Measurements from ENCODE around the gene COPS8. TPM values are rescaled to one million over a fixed set of nuclear protein-coding genes. Genes with fewer than 3 reads are reported as not detected.

Gene COPS8
- total RNA-seq, 1 experiment from 2014 or later = 249 TPM

- BruUV-seq (replicated peaks) = no TSS peak
- intact Hi-C loops (cut with micrococcal nuclease) = no loop called here
- Mint-ChIP-seq H3K27ac (ENCODE audit: low read depth, unreplicated experiment) (no peak overlapping the region), H3K4me1 (ENCODE audit: insufficient read depth, unreplicated experiment) (no peaks in the 10 kb centered on the region), H3K4me3 (ENCODE audit: unreplicated experiment) (no peak overlapping the region), H3K36me3 (ENCODE audit: insufficient read depth, unreplicated experiment) (no peaks in the 10 kb centered on the region), H3K9me3 (ENCODE audit: unreplicated experiment) (no peaks in the 10 kb centered on the region), H3K27me3 (ENCODE audit: insufficient read depth, unreplicated experiment) (peaks cover 8% of the 10 kb centered on the region)
- TF ChIP-seq CTCF (IDR thresholded peaks at IDR 0.05; ENCODE audit: unreplicated experiment) = no peak
- no peak for DNase-seq (ENCODE audit: unreplicated experiment)
- ChIA-PET CTCF (interaction anchor here (0.6 kb wide), 1 partner anchor 531 kb away, joined by 5 read pairs; no protein-coding TSS in a partner anchor), POLR2A (interaction anchor here (0.5 kb wide), 1 partner anchor 1228 kb away, joined by 3 read pairs; no protein-coding TSS in a partner anchor)
These were observed 43.6 kb upstream of the COPS8 start for GRCh38 chr2:237042101-237042500.

DNA sequence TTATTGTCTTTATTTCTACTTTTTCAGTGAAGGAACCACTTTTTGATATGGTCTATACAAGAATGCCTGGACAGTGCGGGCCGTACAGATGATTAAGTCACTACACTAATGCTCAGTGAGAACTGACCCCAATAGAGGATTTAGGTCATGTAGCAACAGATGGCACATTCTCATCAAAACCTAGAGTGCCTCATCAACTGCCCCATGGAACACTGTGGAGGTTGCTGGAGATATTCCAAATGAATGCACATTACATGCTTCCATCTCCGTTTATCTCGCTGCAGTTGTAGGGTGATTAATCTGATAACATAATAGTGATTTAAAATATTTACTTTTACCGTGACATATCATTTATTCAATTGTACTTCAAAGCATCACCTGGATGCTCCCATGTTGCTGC, 41.8 kb upstream of the COPS8 start:
- ChIA-PET POLR2A (no interaction called here), CTCF (no interaction called here)
- intact Hi-C loops (cut with micrococcal nuclease) = no loop called here
- DNase-seq (ENCODE audit: unreplicated experiment) = no peak
- H3K27ac Mint-ChIP-seq (ENCODE audit: low read depth, unreplicated experiment) = no peak overlapping the region
- BruUV-seq (replicated peaks) = no TSS peak
- peaks cover 8% of the 10 kb centered on the region for H3K27me3 Mint-ChIP-seq (ENCODE audit: insufficient read depth, unreplicated experiment)
- H3K4me3 Mint-ChIP-seq (ENCODE audit: unreplicated experiment) = no peak overlapping the region
- no peak for TF ChIP-seq CTCF (IDR thresholded peaks at IDR 0.05; ENCODE audit: unreplicated experiment)
- peaks cover 5% of the 10 kb centered on the region for H3K9me3 Mint-ChIP-seq (ENCODE audit: unreplicated experiment)
- no peaks in the 10 kb centered on the region for H3K36me3 Mint-ChIP-seq (ENCODE audit: insufficient read depth, unreplicated experiment)
- H3K4me1 Mint-ChIP-seq (ENCODE audit: insufficient read depth, unreplicated experiment) = no peaks in the 10 kb centered on the region

DNA sequence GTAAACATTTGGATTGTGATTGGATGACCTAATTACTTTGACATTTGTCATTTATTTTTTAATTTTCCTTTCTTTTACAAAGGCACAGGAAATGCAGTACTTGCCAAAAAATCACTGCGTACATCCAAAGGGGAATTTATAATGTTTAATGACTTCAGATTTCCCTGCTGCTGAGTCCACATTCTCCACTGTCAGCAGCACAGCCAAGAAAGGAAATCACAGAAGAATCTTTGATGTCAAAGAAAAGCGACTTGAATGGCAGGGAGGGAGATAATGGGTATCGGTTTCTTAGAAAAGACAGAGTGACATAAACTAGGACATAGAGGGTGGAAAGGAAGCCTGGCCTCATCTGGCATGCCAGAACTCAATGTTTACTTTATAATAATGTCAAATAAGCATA, 41.4 kb upstream of the COPS8 start:
- H3K27ac Mint-ChIP-seq (ENCODE audit: low read depth, unreplicated experiment) = no peak overlapping the region
- CTCF ChIA-PET = interaction anchor here (0.7 kb wide), 1 partner anchor 589 kb away, joined by 4 read pairs; no protein-coding TSS in a partner anchor
- H3K9me3 Mint-ChIP-seq (ENCODE audit: unreplicated experiment) = peaks cover 7% of the 10 kb centered on the region
- no peaks in the 10 kb centered on the region for H3K36me3 Mint-ChIP-seq (ENCODE audit: insufficient read depth, unreplicated experiment)
- peaks cover 8% of the 10 kb centered on the region for H3K27me3 Mint-ChIP-seq (ENCODE audit: insufficient read depth, unreplicated experiment)
- intact Hi-C loops (cut with micrococcal nuclease) = no loop called here
- no peak for DNase-seq (ENCODE audit: unreplicated experiment)
- no peak overlapping the region for H3K4me3 Mint-ChIP-seq (ENCODE audit: unreplicated experiment)
- no TSS peak for BruUV-seq (replicated peaks)
- POLR2A ChIA-PET = no interaction called here
- no peak for TF ChIP-seq CTCF (IDR thresholded peaks at IDR 0.05; ENCODE audit: unreplicated experiment)
- H3K4me1 Mint-ChIP-seq (ENCODE audit: insufficient read depth, unreplicated experiment) = no peaks in the 10 kb centered on the region

DNA sequence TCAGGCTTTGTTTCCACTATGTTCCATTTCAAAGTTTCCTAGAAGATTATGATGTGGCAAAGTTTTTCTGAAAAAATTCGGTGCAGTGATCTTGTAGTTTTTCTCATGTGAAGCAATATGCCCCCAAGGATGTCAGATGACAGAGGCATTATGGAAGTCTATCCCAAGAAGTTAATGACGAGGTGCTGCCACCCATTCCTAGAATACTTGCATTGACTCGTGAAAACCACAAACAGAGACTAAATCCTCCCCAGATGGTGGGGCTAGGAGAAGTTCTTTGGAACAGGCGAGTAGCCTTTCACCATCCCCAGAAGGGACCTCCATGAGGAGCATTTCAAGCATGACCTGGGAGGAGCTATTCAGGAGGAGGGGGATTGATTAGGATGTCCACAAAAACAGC, 40.2 kb upstream of the COPS8 start:
- no TSS peak for BruUV-seq (replicated peaks)
- no peaks in the 10 kb centered on the region for H3K4me1 Mint-ChIP-seq (ENCODE audit: insufficient read depth, unreplicated experiment)
- ChIA-PET POLR2A (no interaction called here), CTCF (interaction anchor here (0.6 to 1.4 kb wide), 3 partner anchors 21 to 692 kb away, joined by 3 to 4 read pairs (median 3); no protein-coding TSS in a partner anchor)
- peaks cover 8% of the 10 kb centered on the region for H3K27me3 Mint-ChIP-seq (ENCODE audit: insufficient read depth, unreplicated experiment)
- no peak for DNase-seq (ENCODE audit: unreplicated experiment)
- no peaks in the 10 kb centered on the region for H3K36me3 Mint-ChIP-seq (ENCODE audit: insufficient read depth, unreplicated experiment)
- intact Hi-C loops (cut with micrococcal nuclease) = no loop called here
- no peak overlapping the region for H3K27ac Mint-ChIP-seq (ENCODE audit: low read depth, unreplicated experiment)
- peaks cover 7% of the 10 kb centered on the region for H3K9me3 Mint-ChIP-seq (ENCODE audit: unreplicated experiment)
- TF ChIP-seq CTCF (IDR thresholded peaks at IDR 0.05; ENCODE audit: unreplicated experiment) = no peak
- no peak overlapping the region for H3K4me3 Mint-ChIP-seq (ENCODE audit: unreplicated experiment)

Measured in MCF 10A (cell line).